LHCN-M2 (cell line): ENCODE results near the gene NPAS3. TPM values are rescaled to one million over a fixed set of nuclear protein-coding genes. Genes with fewer than 3 reads are reported as not detected.
A peak's percentile ranks its signal among the peaks of the same experiment; 100 is the strongest.

Experiments used
- DNase-seq: peaks from one replicate; pipeline ENCODE4 v3.0.0-alpha.2; 2012; ENCODE audit warnings: low read depth
- total RNA-seq: library from RNA; depleted of rRNA; stranded (reverse); fragments of >200 nt; gene quantifications from 2 replicates; pipeline ENCODE4 v1.2.3, GENCODE V29; 2014

Gene NPAS3
- total RNA-seq, 1 experiment from 2014 or later: not detected

DNA sequence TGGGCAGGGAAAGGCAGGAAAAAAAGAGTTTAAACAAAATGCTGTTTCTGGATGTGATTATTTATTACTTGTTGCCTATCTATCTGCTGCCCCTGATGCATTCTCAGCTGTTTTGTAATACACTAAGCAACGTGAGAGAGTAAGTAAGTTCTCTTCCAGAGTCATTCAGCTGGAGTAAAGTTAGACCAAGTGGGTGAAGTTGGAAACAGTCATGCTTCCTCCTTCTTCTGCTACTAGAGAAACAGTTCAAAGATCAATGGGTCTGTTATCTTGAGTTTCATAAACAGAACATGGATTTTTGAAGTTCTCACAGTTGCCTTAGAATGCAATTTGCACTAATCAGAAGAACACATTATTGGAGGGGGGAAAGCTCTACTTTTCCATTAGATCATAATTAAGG, 732.9 kb downstream of the NPAS3 start:
- no peak for DNase-seq

DNA sequence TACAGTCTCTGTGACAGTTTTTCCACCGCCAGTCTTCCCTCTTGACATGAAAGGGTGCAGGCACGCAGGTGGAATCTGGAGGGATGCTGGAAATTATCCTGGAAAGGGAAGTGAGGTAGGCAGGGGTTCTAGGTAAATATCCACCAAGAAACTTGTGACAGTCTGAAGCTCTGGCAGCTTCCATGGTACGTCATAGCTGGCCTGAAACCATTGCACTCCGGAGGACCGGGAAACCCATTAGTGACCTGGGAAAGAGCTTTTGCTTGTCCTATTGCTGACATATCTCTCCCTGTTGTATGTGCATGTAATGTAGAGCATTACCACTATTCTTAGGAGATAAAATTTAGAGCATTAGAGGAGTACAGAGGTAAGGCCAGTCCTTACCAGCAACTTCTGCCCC, 736.2 kb downstream of the NPAS3 start:
- DNase-seq: no peak

DNA sequence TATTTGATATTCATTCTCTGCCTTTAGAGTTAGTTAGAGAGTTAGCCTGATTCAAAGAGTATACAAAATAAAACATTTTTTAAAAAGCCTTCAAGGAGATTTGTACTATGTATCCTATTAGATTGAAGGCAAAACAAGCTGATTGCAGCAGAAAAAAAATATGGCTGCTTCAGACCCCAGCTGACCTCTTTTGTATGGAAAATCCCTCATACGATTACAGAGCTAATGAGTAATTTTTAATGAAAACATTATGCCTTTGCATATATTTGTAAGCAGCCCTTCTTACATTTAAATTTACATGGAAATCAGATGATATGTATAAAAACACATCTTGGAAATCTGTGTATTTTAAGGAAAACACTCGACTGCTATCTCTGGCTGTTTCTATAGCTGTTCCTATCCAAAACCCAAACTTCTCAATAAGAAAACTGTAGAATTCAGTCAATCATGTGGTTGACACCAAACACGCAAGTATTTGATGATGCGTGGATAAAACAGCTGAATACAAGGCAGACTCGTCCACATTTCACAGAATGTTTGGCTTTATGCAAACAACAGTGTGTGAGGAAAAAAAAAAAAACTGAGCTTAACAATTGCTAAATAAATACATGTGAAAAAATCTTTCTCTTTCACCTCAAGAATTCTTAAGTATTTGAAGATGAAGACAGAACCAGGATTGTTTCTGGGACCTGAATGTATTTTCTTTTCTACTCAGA, 736.9 kb downstream of the NPAS3 start:
- DNase-seq: no peak

DNA sequence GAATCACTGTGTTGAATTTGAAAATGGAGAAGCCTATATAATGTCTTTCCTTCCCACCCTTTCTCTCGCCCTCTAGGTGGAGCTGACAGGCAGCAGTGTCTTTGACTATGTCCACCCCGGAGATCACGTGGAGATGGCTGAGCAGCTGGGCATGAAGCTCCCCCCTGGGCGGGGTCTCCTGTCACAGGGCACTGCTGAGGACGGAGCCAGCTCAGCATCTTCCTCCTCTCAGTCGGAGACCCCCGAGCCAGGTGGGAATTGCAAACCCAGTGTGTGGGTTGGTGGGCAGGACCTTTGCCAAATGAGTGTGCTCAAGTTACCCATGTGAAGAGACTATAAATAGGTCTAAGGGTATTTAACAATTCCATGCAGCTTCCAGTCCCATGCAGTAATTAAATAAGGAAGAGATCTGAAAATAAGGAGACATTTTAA, 737.5 kb downstream of the NPAS3 start:
- peak; percentile 77 for DNase-seq

DNA sequence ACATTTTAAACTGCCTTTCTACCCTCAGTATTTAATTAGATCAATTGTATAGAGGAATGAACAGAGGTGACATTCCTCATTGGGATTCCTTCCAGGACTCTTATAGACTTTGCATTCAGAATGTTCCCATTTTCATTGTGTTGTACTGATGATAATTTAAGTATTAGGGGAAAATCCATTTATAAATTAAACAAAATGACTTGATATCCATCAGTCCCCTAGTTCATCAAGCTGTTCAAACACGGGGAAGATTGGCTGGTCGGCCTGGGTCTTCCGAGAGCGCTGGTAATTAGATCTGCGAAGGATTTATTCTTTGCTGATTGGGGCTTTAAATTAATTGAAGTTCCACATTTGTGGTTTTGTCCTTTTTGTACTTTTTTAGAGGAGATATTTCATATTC, 738.2 kb downstream of the NPAS3 start:
- DNase-seq: no peak

DNA sequence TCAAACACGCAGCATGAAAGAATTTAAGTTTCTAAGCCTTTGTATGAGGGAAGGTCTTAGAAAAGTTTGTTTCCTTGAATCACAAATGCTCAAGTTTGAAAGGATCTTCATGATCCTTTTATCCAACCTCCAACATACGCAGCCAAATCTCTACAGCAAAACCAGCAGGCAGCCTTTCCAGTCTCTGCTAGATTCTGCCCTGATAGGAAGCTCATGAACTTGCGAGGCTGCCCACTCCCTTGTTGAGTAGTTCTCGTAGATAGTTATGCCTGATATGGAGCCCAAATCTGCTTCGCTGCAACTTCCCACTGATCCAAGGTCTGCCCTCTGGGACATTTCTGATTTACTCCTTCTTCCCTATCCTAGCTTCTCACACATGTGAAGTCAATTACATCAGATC, 739.3 kb downstream of the NPAS3 start:
- no peak for DNase-seq

DNA sequence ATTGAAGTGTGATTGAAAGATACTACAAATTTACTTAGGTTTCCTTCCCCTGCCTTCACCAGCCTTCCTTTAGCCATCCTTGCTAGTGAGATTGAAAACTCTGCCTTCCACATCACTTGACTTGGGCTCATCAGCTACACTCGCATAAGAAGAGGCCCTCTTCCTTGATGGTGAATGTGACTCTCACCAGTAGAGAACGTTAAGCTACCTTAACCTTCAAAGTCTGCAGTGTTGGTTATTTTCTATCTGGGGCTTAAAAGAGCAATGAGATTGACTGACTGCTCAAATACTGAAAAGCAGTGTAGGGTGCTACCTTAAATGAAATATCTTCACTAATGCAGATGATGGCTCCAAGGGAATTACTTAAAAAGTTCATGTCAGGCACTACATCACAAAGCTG, 740.3 kb downstream of the NPAS3 start:
- DNase-seq: no peak

DNA sequence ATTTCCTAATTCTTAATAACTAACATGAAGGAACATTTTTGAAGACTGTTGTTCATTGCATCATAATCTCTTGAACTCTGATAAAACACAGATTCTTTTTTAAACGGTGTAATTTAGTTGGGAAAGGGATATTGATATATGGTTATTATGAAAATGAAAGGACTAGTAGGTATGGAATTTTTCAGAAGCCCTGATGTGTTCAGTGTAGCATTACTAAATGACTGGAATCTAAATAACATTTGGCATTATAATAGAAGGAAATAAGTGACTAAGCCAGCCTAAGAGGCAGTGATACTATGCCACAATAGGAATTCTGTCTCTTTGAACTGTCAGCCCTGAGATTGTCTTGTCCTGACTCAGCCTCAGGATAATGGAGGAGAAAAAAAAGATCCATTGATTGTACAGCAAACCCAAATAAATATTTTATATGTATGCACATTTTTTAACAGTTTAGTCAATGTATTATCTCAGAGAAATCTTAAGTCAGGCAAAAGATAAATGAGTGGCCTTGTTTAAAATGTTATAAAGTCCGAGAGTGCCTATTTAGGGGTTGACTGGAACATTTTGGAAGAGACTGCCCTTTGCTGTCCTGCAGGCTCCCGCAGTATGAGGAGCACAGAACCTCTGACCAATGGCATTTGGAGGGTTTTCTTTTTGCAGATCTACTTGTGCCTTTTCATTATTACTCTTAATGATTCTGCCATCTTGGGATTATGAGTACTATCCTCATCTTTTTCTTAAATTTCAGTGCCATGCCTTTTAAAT, 741.0 kb downstream of the NPAS3 start:
- DNase-seq: peak; percentile 56

DNA sequence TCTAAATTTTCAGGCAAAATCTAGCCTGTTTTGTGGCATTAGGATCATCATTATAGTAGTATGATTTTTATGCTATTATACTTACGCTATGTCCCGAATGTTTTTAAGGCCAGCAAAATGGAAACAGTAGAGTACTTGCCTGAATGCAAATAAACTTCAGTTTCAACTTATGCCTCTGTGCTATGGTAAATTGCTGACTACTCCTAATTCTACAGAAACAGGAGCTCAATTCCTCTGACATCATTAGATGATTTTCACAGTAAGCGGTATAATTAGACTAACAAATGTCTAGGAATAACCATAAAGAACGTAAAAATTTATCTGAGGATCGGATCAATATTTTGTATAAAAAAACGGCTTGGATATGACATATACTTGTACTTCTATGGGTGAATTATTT, 742.2 kb downstream of the NPAS3 start:
- no peak for DNase-seq

DNA sequence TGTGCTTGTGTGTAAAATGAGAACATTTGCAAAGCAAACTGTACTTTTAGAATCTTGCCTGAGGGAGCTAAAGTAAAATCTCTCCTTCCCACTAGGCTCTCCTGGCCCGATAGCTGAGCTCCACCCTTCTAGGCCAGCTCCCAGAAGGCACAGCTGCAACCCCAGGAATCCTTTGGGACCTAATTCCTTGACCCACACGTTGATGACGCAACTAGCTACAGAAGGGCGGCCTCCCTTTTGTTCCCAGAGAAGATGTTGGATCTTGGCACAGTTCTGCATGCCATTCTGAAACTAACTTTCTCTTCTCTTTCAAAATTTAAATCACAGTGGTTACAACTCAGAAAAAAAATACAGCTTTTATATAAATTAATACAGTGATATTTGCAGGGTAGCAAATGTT, 744.1 kb downstream of the NPAS3 start:
- peak; percentile 90 for DNase-seq

DNA sequence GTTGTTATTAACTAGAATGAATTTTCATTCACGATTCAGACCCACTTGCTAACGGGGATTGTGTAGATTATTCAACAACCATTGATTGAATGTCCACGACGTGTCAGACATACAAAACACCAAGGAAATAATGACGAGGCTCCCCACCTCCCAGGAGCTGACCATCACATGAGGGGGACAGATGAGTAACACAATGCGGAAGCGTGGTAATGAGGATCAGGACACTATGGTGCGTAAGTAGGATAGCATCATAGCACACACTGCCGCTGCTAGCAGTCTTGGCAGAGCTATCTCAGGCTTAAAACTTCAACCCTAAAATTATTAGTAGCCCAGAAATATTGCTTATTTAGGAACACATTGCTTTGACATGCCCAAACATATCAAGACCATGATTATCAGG, 746.3 kb downstream of the NPAS3 start:
- no peak for DNase-seq

DNA sequence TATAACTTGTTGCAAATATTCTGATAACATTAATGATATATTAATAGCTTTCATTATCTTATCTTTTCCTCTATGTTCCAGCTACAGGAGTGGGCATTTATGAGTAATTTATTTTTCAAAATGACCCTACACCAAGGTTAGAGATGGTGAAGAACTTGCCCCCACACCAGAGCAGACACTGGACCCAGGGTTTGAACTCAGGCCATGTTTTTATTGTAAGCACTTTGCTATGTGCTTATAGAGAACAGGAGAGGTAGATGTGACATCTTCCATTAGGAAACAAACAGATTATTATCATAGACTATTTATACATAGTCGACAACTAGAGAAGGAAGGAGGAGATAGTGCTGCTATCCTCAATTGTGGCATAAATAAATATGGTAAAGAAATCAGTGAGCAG, 747.0 kb downstream of the NPAS3 start:
- DNase-seq: no peak

DNA sequence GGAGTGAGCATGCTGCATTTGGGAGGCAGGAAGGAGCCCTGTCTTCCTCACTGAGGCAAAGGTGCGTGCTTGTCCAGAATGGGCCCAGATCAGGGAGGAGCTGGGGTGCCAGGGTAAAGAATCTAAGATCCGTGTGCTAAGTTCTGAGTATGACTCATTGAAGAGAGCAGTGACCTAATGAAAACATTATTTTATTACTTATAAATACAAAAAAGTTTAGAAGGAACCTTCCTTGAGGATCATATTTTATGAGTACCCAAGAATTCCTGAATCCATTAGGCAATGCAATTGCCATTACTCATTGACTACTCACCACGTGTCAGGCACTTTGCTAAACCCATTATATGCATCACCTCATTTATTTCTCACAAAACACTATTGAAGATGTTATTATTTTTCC, 747.5 kb downstream of the NPAS3 start:
- DNase-seq: peak; percentile 77

DNA sequence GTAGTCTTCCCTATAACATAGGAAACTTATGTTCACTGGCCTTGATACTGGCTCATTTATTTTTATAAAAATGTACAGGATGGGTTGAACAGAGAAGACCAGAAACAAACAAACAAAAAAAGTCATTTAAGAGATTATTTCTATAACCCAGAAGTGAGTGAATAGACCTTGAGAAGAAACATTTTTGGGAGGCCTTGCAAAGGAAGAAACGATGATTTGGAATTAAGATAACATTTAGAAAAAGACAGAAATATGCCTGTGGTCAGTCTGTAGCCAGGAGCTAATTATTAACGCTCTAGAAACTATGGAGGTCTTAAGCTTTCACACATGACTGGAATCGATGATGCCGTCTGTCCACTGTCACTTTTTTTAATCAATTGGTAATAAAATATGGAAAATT, 748.2 kb downstream of the NPAS3 start:
- no peak for DNase-seq

DNA sequence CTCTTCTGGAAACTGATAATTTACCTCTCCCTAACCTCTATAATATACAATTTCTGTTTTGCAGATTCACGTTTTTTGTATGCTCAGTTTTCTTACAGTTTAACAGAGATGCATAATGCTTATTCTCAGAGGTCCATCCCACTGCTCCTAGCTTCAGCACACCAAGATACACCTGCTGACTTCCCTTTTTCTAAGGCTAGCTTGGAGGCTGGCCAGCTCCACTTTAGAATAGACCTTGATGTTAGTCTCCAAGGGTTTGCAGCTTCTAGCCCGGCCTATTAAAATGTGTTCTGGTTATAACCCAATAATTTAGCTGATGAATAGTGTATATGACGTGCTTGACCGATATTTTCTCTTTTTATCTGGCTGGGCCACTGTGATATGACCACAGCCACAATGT, 751.0 kb downstream of the NPAS3 start:
- DNase-seq: no peak

DNA sequence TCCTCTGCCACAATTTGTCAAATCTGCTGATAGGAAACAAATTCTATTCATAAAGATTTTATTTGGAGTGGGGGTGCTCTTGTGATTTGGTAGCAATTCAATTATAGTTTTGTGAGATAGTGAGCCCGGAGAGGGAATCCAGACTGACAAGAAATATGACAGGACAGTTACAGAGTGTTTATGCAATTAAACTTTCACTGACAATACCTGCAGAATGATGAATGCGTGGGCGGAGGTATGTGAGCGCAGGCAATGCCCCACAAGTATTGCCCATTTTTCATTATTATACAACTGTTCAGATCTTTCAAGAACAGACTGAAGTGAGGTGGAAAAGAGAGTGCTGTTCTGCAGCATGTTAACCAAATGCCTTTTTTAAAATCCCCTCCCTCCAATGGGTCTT, 753.2 kb downstream of the NPAS3 start:
- DNase-seq: no peak

DNA sequence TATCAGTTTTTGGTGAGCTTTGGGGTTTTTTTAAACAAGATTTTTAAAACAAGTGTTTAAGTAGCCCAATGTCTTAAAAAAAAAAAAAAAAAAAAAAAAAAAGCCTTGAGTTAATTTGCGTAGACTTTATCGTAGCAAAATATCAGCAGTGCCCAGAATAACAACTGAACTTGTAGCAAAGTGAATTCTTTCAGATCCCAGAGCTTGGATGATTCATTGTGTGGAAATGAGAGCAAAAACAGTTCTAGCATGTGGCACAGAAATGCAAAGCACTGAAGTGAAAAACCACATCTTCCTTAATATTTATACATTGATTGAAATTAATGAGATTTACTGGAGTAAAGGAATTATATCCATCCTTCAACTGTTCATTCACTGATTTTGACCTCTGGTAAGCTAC, 754.1 kb downstream of the NPAS3 start:
- DNase-seq: peak; percentile 29

DNA sequence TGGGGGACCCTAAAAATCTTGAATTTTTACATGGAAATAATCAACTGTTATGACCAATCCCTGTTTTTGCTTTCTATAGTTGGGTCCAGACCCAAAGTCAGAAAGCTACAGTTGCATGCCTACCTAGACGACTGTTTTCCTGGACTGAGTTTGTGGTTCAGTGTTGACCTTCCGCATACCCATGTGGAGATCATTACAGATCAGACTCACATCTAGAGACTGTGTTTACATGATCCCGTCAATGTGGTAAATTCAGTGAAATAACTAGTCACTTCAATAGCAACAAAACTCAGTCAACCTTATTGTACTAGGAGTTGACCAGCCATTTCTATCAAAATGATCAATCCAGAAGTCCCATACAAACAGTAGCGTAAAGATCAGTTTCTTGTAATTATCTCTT, 754.6 kb downstream of the NPAS3 start:
- DNase-seq: no peak

DNA sequence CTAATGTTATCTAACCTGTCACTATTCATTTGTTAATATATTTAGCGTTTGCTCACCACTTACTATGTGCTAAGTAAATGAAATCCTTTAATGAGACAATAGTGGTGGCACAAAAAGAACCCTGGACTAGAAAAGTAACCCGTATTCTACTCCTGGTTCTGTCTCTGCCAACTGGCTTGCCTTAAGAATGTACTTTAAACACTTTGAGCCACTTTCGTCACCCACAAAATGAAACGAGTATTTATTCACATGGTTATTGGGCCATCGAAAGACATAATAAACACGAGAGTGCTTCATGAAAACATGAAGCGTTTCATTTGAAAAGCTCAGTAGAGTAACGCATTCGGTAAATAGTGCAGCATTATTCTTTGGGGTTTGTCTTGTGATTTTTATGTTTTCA, 757.5 kb downstream of the NPAS3 start:
- no peak for DNase-seq

DNA sequence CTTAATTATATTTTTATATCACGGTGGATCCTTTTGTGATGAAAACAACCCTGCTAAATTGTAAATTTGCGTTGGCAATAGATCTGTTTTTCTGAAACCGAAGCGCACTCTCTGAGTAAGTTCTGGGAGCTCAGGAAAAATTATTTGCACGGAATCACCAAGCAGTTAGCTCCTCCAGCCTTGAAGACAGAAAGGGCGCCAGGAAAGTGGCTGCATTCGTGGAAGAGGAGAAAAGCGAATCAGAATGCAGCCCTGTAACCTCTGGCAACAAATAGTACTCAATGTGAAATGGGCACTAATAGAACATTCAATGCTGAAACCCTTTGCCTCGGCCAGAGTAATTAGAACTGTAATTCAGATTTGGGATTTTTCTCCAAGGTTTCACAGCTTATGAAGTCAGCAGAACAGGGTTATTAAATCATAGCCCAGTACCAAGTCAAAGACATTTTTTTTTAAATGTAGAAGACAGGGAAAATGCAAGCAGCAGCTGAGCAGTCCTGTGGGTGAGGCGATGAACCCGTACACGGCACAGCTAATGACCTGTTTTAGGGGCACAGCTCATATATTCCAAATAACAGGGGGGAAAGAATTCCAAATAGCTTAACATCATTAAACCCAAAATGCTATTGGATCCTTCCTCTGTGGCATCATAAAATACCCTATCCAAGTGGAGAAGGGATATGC, 760.8 kb downstream of the NPAS3 start:
- no peak for DNase-seq

DNA sequence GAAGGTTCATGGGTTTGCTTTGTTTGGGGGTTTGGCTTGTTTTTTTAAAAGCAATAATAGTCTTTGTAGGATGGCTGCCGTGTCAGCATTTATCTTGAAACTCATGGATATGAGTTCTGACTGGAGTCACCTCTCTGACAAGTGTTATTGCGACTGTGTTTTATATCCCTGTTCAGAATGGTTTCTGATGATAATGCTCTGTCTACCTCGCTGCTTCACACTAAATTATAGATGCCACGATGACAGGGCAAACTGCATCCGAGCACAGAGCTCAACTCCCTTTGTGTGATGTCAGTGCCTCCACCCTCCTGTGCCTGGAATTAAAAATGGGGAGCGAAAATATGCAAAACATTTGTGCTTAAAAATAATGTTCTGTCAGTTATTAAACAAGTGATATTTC, 761.4 kb downstream of the NPAS3 start:
- no peak for DNase-seq

DNA sequence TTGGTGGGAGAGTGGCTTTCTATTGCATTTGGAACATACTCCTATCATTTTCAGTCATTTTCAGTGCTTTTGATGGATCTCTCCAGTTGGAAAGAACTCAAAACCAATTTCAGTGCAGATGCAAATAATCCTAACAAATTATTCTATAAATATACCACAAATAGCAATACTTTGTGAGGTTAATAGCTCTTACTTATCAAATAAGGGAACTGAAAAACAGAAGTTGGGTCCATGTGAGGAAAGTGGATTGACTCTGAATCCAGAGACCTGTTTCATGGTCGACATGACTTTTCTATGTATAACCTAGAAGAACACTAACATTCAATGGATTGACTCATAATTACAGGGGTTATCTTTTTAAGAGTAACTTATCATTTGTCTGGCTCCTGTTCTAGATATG, 763.6 kb downstream of the NPAS3 start:
- DNase-seq: no peak

DNA sequence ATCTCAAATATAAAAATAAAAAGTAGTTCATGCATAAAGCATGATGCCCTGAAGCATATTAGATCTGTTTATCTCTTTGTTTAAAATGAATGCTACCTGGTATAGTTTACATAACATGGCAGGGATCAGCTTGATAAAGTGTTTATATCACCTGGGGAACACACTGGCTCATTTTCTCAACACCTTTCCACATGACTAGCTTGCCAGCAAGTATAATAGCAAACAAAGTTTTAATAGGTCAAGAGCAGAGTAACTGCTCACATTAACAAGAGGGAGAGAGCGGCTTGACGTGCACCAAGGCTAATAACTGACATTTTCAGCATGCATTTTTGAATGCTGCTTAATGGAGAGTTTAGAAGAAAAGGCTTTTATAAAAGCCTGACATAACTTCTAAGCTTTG, 765.8 kb downstream of the NPAS3 start:
- DNase-seq: no peak
